ENCODE measurements around the gene FAM131B. TPM values are rescaled to one million over a fixed set of nuclear protein-coding genes. Genes with fewer than 3 reads are reported as not detected.
A peak's percentile ranks its signal among the peaks of the same experiment; 100 is the strongest.

The FAM131B gene
- total RNA-seq, 1 donor from 2014 or later: 17.0 TPM

DNA sequence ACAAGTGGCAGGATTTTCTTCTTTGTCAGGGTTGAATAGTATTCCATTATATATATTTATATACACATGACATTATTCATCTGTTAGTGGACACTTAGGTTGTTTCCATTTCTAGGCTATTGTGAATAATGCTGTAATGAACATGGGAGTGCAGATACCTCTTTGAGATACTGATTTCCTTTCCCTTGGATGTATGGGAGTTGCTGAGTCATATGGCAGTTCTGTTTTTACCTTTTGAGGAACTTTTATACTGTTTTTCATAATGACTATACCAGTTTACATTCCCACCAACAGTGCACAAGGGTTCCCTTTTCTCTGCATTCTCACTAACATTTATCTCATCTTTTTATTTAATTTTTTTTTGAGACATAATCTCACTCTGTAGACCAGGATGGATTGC, 48.4 kb downstream of the FAM131B start:
- DNase-seq (ENCODE audit: extremely low spot score, unreplicated experiment): no peak
- no peaks in the 10 kb centered on the region for H3K9me3 Mint-ChIP-seq (ENCODE audit: unreplicated experiment)
- no peak overlapping the region for H3K4me3 Mint-ChIP-seq (ENCODE audit: unreplicated experiment)
- peaks cover 25% of the 10 kb centered on the region for H3K4me1 Mint-ChIP-seq (ENCODE audit: unreplicated experiment)
- H3K27ac Mint-ChIP-seq (ENCODE audit: unreplicated experiment): no peak overlapping the region
- peaks cover 5% of the 10 kb centered on the region for H3K36me3 Mint-ChIP-seq (ENCODE audit: unreplicated experiment)
- TF ChIP-seq, protein P1, sequence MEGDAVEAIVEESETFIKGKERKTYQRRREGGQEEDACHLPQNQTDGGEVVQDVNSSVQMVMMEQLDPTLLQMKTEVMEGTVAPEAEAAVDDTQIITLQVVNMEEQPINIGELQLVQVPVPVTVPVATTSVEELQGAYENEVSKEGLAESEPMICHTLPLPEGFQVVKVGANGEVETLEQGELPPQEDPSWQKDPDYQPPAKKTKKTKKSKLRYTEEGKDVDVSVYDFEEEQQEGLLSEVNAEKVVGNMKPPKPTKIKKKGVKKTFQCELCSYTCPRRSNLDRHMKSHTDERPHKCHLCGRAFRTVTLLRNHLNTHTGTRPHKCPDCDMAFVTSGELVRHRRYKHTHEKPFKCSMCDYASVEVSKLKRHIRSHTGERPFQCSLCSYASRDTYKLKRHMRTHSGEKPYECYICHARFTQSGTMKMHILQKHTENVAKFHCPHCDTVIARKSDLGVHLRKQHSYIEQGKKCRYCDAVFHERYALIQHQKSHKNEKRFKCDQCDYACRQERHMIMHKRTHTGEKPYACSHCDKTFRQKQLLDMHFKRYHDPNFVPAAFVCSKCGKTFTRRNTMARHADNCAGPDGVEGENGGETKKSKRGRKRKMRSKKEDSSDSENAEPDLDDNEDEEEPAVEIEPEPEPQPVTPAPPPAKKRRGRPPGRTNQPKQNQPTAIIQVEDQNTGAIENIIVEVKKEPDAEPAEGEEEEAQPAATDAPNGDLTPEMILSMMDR (IDR thresholded peaks at IDR 0.05): no peak
- no peaks in the 10 kb centered on the region for H3K27me3 Mint-ChIP-seq (ENCODE audit: unreplicated experiment)

DNA sequence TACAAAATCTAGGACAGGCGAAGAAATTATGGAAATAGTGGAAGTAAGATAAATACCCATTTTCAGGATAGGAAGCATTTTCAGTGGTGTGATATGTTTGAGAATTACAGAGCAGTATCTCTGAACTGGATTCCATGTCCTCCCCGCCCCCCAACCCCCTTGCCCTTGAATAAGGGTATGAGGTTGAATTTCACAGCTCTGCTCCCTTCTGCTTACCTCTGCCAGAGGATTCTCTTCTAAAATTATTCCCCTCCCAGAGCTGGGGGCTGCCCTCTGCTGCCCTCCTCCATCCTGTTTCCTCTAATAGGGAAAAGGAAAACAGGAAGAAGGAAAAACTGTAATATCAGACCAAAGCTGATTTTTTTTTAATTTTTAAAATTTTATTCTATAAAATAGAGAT, 53.9 kb downstream of the FAM131B start:
- no peaks in the 10 kb centered on the region for H3K9me3 Mint-ChIP-seq (ENCODE audit: unreplicated experiment)
- no peaks in the 10 kb centered on the region for H3K4me1 Mint-ChIP-seq (ENCODE audit: unreplicated experiment)
- no peak overlapping the region for H3K27ac Mint-ChIP-seq (ENCODE audit: unreplicated experiment)
- H3K4me3 Mint-ChIP-seq (ENCODE audit: unreplicated experiment): no peak overlapping the region
- TF ChIP-seq, protein P1 (IDR thresholded peaks at IDR 0.05): no peak
- no peaks in the 10 kb centered on the region for H3K27me3 Mint-ChIP-seq (ENCODE audit: unreplicated experiment)
- peaks cover 48% of the 10 kb centered on the region for H3K36me3 Mint-ChIP-seq (ENCODE audit: unreplicated experiment)
- DNase-seq (ENCODE audit: extremely low spot score, unreplicated experiment): no peak

GRCh38 chr7:143305423-143306070, 57.0 kb downstream of the FAM131B start:
- H3K36me3 Mint-ChIP-seq (ENCODE audit: unreplicated experiment): peaks cover 74% of the 10 kb centered on the region
- no peak overlapping the region for H3K27ac Mint-ChIP-seq (ENCODE audit: unreplicated experiment)
- DNase-seq (ENCODE audit: extremely low spot score, unreplicated experiment): no peak
- H3K4me3 Mint-ChIP-seq (ENCODE audit: unreplicated experiment): no peak overlapping the region
- H3K4me1 Mint-ChIP-seq (ENCODE audit: unreplicated experiment): no peaks in the 10 kb centered on the region
- TF ChIP-seq, protein P1 (IDR thresholded peaks at IDR 0.05): peak; percentile 69
- no peaks in the 10 kb centered on the region for H3K27me3 Mint-ChIP-seq (ENCODE audit: unreplicated experiment)
- H3K9me3 Mint-ChIP-seq (ENCODE audit: unreplicated experiment): no peaks in the 10 kb centered on the region

DNA sequence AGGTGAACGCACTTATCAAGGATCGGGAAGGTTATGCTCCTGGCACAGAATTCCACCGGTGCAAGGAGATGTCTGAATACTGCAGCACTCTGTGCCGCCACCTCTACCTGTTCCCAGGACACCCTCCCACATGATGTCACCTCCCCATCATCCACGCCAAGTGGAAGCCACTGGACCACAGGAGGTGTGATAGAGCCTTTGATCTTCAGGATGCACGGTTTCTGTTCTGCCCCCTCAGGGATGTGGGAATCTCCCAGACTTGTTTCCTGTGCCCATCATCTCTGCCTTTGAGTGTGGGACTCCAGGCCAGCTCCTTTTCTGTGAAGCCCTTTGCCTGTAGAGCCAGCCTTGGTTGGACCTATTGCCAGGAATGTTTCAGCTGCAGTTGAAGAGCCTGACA, 57.6 kb downstream of the FAM131B start:
- Mint-ChIP-seq H3K27me3 (ENCODE audit: unreplicated experiment) (no peaks in the 10 kb centered on the region), H3K4me1 (ENCODE audit: unreplicated experiment) (no peaks in the 10 kb centered on the region)

GRCh38 chr7:143303733-143304132, 58.8 kb downstream of the FAM131B start:
- Mint-ChIP-seq H3K4me3 (ENCODE audit: unreplicated experiment) (no peak overlapping the region), H3K27ac (ENCODE audit: unreplicated experiment) (no peak overlapping the region), H3K27me3 (ENCODE audit: unreplicated experiment) (no peaks in the 10 kb centered on the region), H3K9me3 (ENCODE audit: unreplicated experiment) (no peaks in the 10 kb centered on the region), H3K4me1 (ENCODE audit: unreplicated experiment) (no peaks in the 10 kb centered on the region), H3K36me3 (ENCODE audit: unreplicated experiment) (peaks cover 79% of the 10 kb centered on the region)
- no peak for DNase-seq (ENCODE audit: extremely low spot score, unreplicated experiment)
- TF ChIP-seq, protein P1 (IDR thresholded peaks at IDR 0.05): no peak

More for the DNA sequence above, 57.6 kb downstream of the FAM131B start:
- H3K27ac Mint-ChIP-seq (ENCODE audit: unreplicated experiment): no peak overlapping the region
- DNase-seq (ENCODE audit: extremely low spot score, unreplicated experiment): no peak
- H3K9me3 Mint-ChIP-seq (ENCODE audit: unreplicated experiment): no peaks in the 10 kb centered on the region
- H3K4me3 Mint-ChIP-seq (ENCODE audit: unreplicated experiment): no peak overlapping the region
- H3K36me3 Mint-ChIP-seq (ENCODE audit: unreplicated experiment): peaks cover 79% of the 10 kb centered on the region
- TF ChIP-seq, protein P1 (IDR thresholded peaks at IDR 0.05): no peak

Small RNAs within 50 kb of the gene (microRNA-seq; reads per million reads assigned to microRNA genes)
- not detected for gene MIR6892 (ENCODE audit: unreplicated experiment)

Other genes with a start within 250 kb of the FAM131B start
- not detected in 2 replicates for gene PIP, start 230.6 kb downstream of the FAM131B start, total RNA-seq
- not detected in 2 replicates for gene TAS2R39, start 179.3 kb downstream of the FAM131B start, total RNA-seq
- gene TAS2R40, start 140.7 kb downstream of the FAM131B start, total RNA-seq: not detected in 2 replicates
- 141 and 147 TPM in 2 replicates for gene GSTK1, start 99.3 kb downstream of the FAM131B start, total RNA-seq
- not detected in 2 replicates for gene TMEM139, start 77.8 kb downstream of the FAM131B start, total RNA-seq
- gene CASP2, start 74.4 kb downstream of the FAM131B start, total RNA-seq: 47.5 and 51.4 TPM in 2 replicates
- gene CLCN1, start 46.6 kb downstream of the FAM131B start, total RNA-seq: not detected in 2 replicates
- gene ZYX, start 18.6 kb upstream of the FAM131B start, total RNA-seq: 370 and 412 TPM in 2 replicates
- not detected in 2 replicates for gene EPHA1, start 46.1 kb upstream of the FAM131B start, total RNA-seq
- gene TAS2R60, start 80.7 kb upstream of the FAM131B start, total RNA-seq: not detected in 2 replicates
- gene TAS2R41, start 115.2 kb upstream of the FAM131B start, total RNA-seq: not detected in 2 replicates
- not detected in 2 replicates for gene CTAGE15, start 209.1 kb upstream of the FAM131B start, total RNA-seq

Data from osteocyte (in vitro differentiated cells).